ENCODE results near the gene DICER1.

- TF ChIP-seq CTCF (IDR thresholded peaks at IDR 0.05; ENCODE audit: low read depth, low read length, poor library complexity, severe bottlenecking) (no peak), EZH2phosphoT487 (IDR thresholded peaks at IDR 0.05; ENCODE audit: borderline replicate concordance, low read length) (no peak)
These were observed 95.8 kb downstream of the DICER1 start for GRCh38 chr14:95061317-95062093.

Measured in DOHH2 (cell line).